Fibroblast of lung (primary cell): ENCODE data around the gene C1QTNF12. TPM values are rescaled to one million over a fixed set of nuclear protein-coding genes. Genes with fewer than 3 reads are reported as not detected.
"Not testable (repeated sequence)": the region's sequence is repeated elsewhere in the genome, so short reads cannot be mapped to it uniquely, and the experiment has no call there.

ENCODE experiments used
- DNase-seq, 2 donors: peaks; one replicate each; pipeline versions ENCODE4 v3.0.0 to v3.0.0-alpha.2; 2010; ENCODE audit warnings: low read depth in 2 of 2
- H2AFZ ChIP-seq: 2 replicates; pipeline ENCODE4 v1.5.1; 2012; ENCODE audit warnings: low read length, control low read depth, inconsistent platforms
- H3K27ac ChIP-seq: 2 replicates; pipeline ENCODE4 v1.5.1; 2011; ENCODE audit warnings: low read length, control low read depth; ENCODE audit not compliant: insufficient read depth
- H3K27me3 ChIP-seq: 2 replicates; pipeline ENCODE4 v1.5.1; 2011; ENCODE audit warnings: mild to moderate bottlenecking, low read length; ENCODE audit not compliant: control insufficient read depth, insufficient read depth
- H3K36me3 ChIP-seq: 2 replicates; pipeline ENCODE4 v1.5.1; 2011; ENCODE audit warnings: low read length; ENCODE audit not compliant: control insufficient read depth, insufficient read depth
- H3K4me1 ChIP-seq: 2 replicates; pipeline ENCODE4 v1.5.1; 2011; ENCODE audit warnings: low read length; ENCODE audit not compliant: control insufficient read depth, insufficient read depth; ENCODE audit errors: extremely low read depth
- H3K4me2 ChIP-seq: 2 replicates; pipeline ENCODE4 v1.5.1; 2011; ENCODE audit warnings: low read length, control low read depth; ENCODE audit not compliant: insufficient read depth; ENCODE audit errors: extremely low read depth
- H3K4me3 ChIP-seq, 4 experiments: fragments of 200-600 bp in 1 of 4; sonication (generic) in 1 of 4; replicated peaks in 1 of 4; 2 replicates each; pipeline ENCODE4 v1.5.1; 2011 to 2016; ENCODE audit warnings: low read length in 4 of 4, low read depth in 3 of 4, mild to moderate bottlenecking in 3 of 4, control low read depth in 2 of 4, inconsistent platforms in 1 of 4, mixed read lengths in 1 of 4; ENCODE audit not compliant: insufficient read depth in 1 of 4; ENCODE audit errors: control extremely low read depth in 1 of 4
- H3K79me2 ChIP-seq: 2 replicates; pipeline ENCODE4 v1.5.1; 2012; ENCODE audit warnings: mild to moderate bottlenecking, low read length, inconsistent platforms; ENCODE audit not compliant: control insufficient read depth, insufficient read depth
- H3K9ac ChIP-seq: 2 replicates; pipeline ENCODE4 v1.5.1; 2011; ENCODE audit warnings: mild to moderate bottlenecking, low read length, control low read depth; ENCODE audit not compliant: insufficient read depth
- H3K9me3 ChIP-seq: 2 replicates; pipeline ENCODE4 v1.5.1; 2012; ENCODE audit warnings: low read depth, low read length; ENCODE audit not compliant: control insufficient read depth, insufficient read depth
- H4K20me1 ChIP-seq: 2 replicates; pipeline ENCODE4 v1.5.1; 2011; ENCODE audit warnings: low read length; ENCODE audit not compliant: control insufficient read depth, insufficient read depth; ENCODE audit errors: extremely low read depth
- CTCF ChIP-seq, 2 donors: IDR thresholded peaks in 1 of 2; conservative IDR thresholded peaks in 1 of 2; 1 replicate in 1 of 2; 2 replicates in 1 of 2; pipeline ENCODE4 v1.5.1; 2011 to 2012; ENCODE audit warnings: low read length in 2 of 2, control low read depth in 1 of 2, inconsistent platforms in 1 of 2, low read depth in 1 of 2, mild to moderate bottlenecking in 1 of 2
- EZH2 ChIP-seq: IDR thresholded peaks from 2 replicates; pipeline ENCODE4 v1.5.1; 2012; ENCODE audit warnings: low read length, control low read depth, mild to moderate bottlenecking; ENCODE audit errors: missing control alignments
- polyA plus RNA-seq, 2 donors: library from polyadenylated mRNA; depleted of rRNA in 1 of 2; stranded (reverse) in 1 of 2; unstranded in 1 of 2; fragments of >200 nt; gene quantifications; 2 replicates each; pipeline ENCODE4 v1.2.1, GENCODE V29; 2011 to 2012; ENCODE audit warnings: missing spikeins in 1 of 2
- total RNA-seq: library from RNA; depleted of rRNA; stranded (reverse); fragments of >200 nt; gene quantifications from 2 replicates; pipeline ENCODE4 v1.2.1, GENCODE V29; 2014

Gene C1QTNF12
- total and polyA plus RNA-seq, 2 donors (not counting 1 experiment from before 2014, with no cell fraction given) = 0.27 to 4.1 TPM

DNA sequence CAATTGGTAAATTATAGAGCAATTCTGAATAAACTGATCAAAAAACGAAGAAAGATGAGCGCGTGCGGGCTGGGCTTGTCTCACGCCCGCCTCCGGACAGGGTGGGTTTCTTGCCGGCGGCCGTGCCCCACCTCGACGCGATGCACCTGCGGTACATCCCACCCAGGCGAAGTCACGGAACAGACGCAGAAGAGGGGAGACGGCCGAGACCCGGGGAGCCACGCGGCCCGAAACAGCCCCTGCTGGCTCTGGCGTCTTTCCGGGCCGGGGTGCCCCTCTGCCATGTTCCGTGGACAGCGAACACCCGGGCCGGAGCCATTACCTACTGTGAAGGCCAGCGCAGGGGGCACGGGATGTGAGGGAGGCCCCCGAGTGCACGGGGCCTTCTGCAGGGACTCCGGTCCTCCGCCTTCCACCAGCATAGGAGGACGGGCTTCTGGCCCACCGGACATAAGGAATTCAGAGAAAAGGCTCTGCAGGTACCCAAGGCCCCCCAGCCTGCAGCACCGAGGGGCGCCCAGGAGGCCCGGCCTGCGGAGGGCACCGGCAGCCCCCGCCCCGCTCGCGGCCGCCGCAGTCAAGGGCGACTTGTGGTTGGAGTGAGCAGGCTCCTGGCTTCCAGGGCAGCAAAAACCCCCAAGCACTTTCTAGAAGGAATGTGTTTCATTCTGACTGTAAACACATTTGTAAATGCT lies 7.6 kb upstream of the C1QTNF12 start:
- Histone ChIP-seq H3K4me3 (no peak overlapping the region), H3K9me3 (no peaks in the 10 kb centered on the region), H2AFZ (no peak overlapping the region), H3K9ac (no peak overlapping the region), H3K4me1 (peaks cover 2% of the 10 kb centered on the region), H3K27me3 (no peaks in the 10 kb centered on the region), H3K4me2 (no peak overlapping the region), H3K36me3 (peaks cover 27% of the 10 kb centered on the region), H3K27ac (no peak overlapping the region), H4K20me1 (no peaks in the 10 kb centered on the region), H3K79me2 (peaks cover 11% of the 10 kb centered on the region)
- DNase-seq = no peak
- TF ChIP-seq CTCF (conservative IDR thresholded peaks at IDR 0.05 in 1 of 2, IDR thresholded peaks at IDR 0.05 in 1 of 2; ENCODE audit: low read depth in 1 of 2, low read length in 2 of 2) (no peak), EZH2 (no peak)

DNA sequence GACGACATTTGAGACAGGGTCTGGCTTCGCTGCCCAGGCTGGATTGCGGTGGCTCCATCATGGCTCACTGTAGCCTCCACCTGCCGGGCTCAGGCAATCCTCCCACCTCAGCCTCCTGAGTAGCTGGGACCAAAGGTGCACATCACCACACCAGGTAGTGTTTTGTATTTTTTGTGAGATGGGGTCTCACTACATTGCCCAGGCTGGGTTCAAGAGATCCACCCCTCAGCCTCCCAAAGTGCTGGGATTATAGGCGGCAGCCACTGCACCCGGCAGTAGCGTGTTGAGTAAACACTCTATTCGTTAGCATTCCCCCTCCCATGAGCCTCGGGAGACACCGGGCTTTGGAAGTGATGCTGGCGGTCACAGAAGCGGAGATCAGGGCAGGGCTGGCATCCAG lies 6.8 kb upstream of the C1QTNF12 start:
- Histone ChIP-seq H3K9me3 (no peaks in the 10 kb centered on the region), H3K27me3 (no peaks in the 10 kb centered on the region), H3K36me3 (peaks cover 23% of the 10 kb centered on the region), H3K4me3 (no peak overlapping the region), H4K20me1 (no peaks in the 10 kb centered on the region), H3K27ac (no peak overlapping the region), H3K79me2 (peaks cover 5% of the 10 kb centered on the region), H3K9ac (no peak overlapping the region), H3K4me1 (no peaks in the 10 kb centered on the region), H2AFZ (no peak overlapping the region), H3K4me2 (no peak overlapping the region)
- no peak for TF ChIP-seq CTCF (conservative IDR thresholded peaks at IDR 0.05 in 1 of 2, IDR thresholded peaks at IDR 0.05 in 1 of 2; ENCODE audit: low read depth in 1 of 2, low read length in 2 of 2)
- no peak for TF ChIP-seq EZH2
- DNase-seq = no peak

DNA sequence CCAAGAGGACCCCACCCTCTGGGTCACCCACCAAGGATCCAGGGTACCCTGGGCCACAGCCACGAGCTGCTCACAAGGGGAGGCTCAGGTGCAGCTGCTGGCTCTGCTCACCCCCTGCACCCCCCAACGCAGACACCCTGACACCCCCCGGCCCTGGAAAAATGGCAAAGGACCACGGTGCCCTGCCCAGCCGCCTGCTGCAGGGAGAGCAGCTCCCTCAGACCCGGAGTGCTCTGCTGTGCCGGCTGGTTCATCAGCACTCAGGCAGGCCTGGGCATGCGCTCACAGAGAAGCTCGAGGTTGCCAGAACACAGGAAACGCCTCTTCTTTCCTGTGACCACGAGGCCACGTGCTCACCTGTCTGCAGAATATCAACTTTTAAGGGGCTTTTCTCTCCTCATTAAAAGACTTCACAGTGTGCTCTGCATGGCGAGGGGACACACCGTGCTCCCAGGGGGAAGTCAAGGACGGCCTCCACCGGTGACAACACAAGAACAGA lies 4.3 kb upstream of the C1QTNF12 start:
- H3K9me3 ChIP-seq = no peaks in the 10 kb centered on the region
- no peak overlapping the region for H3K4me2 ChIP-seq
- no peaks in the 10 kb centered on the region for H3K4me1 ChIP-seq
- no peak for DNase-seq
- H3K36me3 ChIP-seq = peaks cover 17% of the 10 kb centered on the region
- TF ChIP-seq EZH2 (no peak), CTCF (conservative IDR thresholded peaks at IDR 0.05 in 1 of 2, IDR thresholded peaks at IDR 0.05 in 1 of 2; ENCODE audit: low read depth in 1 of 2, low read length in 2 of 2) (no peak)
- no peak overlapping the region for H2AFZ ChIP-seq
- no peak overlapping the region for H3K27ac ChIP-seq
- no peaks in the 10 kb centered on the region for H4K20me1 ChIP-seq
- no peaks in the 10 kb centered on the region for H3K27me3 ChIP-seq
- H3K9ac ChIP-seq = no peak overlapping the region
- no peak overlapping the region for H3K4me3 ChIP-seq
- no peaks in the 10 kb centered on the region for H3K79me2 ChIP-seq

DNA sequence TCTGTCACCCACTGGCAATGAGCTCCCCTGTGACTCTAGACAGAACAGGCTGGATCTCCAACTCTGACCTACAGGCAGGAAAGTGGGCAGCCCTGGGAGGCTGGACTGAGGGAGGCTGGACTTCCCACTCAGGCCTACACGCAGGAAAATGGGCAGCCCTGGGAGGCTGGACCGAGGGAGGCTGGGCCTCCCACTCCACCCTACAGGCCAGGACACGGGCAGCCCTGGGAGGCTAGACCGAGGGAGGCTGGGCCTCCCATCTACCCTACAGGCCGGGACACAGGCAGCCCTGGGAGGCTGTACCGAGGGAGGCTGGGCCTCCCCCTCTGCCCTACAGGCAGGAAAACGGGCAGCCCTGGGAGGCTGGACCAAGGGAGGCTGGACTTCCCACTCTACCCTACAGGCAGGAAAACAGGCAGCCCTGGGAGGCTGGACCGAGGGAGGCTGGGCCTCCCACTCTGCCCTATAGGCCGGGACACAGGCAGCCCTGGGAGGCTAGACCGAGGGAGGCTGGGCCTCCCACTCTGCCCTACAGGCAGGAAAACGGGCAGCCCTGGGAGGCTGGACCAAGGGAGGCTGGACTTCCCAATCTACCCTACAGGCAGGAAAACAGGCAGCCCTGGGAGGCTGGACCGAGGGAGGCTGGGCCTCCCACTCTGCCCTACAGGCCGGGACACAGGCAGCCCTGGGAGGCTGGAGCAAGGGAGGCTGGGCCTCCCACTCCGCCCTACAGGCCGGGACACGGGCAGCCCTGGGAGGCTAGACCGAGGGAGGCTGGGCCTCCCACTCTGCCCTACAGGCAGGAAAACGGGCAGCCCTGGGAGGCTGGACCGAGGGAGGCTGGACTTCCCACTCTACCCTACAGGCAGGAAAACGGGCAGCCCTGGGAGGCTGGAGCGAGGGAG lies 1.7 kb upstream of the C1QTNF12 start:
- H3K27me3 ChIP-seq, H3K4me1 ChIP-seq, H3K27ac ChIP-seq, H2AFZ ChIP-seq, H3K9me3 ChIP-seq, H3K4me3 ChIP-seq, H4K20me1 ChIP-seq, DNase-seq, H3K4me2 ChIP-seq, H3K79me2 ChIP-seq, H3K9ac ChIP-seq, H3K36me3 ChIP-seq: not testable (repeated sequence)
